ENCODE results near the gene FIS1. TPM values are rescaled to one million over a fixed set of nuclear protein-coding genes. Genes with fewer than 3 reads are reported as not detected.
A peak's percentile ranks its signal among the peaks of the same experiment; 100 is the strongest.

The FIS1 gene
- total RNA-seq, 1 experiment from 2014 or later: 124 TPM

- peak overlapping the region in 1 of 3 experiments; percentile 74; a peak in 2 of 7 replicates for H3K27ac Mint-ChIP-seq
- Histone ChIP-seq H3K79me1 (ENCODE audit: insufficient read depth, low read depth, low read length, poor library complexity, severe bottlenecking) (no peaks in the 10 kb centered on the region), H3K4me1 (ENCODE audit: insufficient read depth, low read length) (no peaks in the 10 kb centered on the region), H2BK120ac (ENCODE audit: low read depth, low read length, poor library complexity, severe bottlenecking) (no peak overlapping the region), H2AK5ac (ENCODE audit: insufficient read length, low read length) (no peak overlapping the region), H3K23ac (ENCODE audit: insufficient read length, low read depth, low read length) (no peak overlapping the region), H3K9ac (ENCODE audit: extremely low read depth, insufficient read length, low read length) (no peak overlapping the region), H3K79me2 (ENCODE audit: insufficient read depth, low read length) (no peaks in the 10 kb centered on the region), H2AFZ (ENCODE audit: low read length) (no peak overlapping the region), H3K27me3 (ENCODE audit: insufficient read depth, low read length) (no peaks in the 10 kb centered on the region), H3K18ac (ENCODE audit: insufficient read length, low read depth, low read length) (no peak overlapping the region), H4K20me1 (ENCODE audit: control insufficient read depth, insufficient read depth, insufficient read length) (no peaks in the 10 kb centered on the region), H3K4me2 (ENCODE audit: insufficient read depth, insufficient read length, low read length) (no peak overlapping the region), H3K56ac (ENCODE audit: insufficient read length, low read depth, low read length) (no peak overlapping the region), H3T11ph (ENCODE audit: low read length) (no peak overlapping the region), H3K14ac (ENCODE audit: insufficient read depth, low read length) (no peak overlapping the region), H2BK5ac (ENCODE audit: insufficient read length, low read length) (no peak overlapping the region), H2BK12ac (ENCODE audit: insufficient read length, low read depth, low read length) (no peak overlapping the region), H3K27ac (ENCODE audit: insufficient read length, low read depth, low read length) (no peak overlapping the region), H3K23me2 (ENCODE audit: insufficient read length, low read depth, low read length, poor library complexity, severe bottlenecking) (no peaks in the 10 kb centered on the region), H4K5ac (ENCODE audit: insufficient read length, low read depth, low read length) (no peak overlapping the region), H4K8ac (replicated peaks; ENCODE audit: insufficient read length, low read depth, low read length) (no peak overlapping the region), H3K9me3 (ENCODE audit: control insufficient read depth, low read depth, low read length) (no peaks in the 10 kb centered on the region), H4K91ac (ENCODE audit: insufficient read length, low read depth, low read length) (no peak overlapping the region), H3K4ac (ENCODE audit: low read depth, low read length) (no peak overlapping the region), H2BK20ac (ENCODE audit: low read depth, low read length, poor library complexity, severe bottlenecking) (no peak overlapping the region), H2BK15ac (ENCODE audit: low read depth, low read length) (no peak overlapping the region)
- WGBS (ENCODE audit: extremely low coverage, insufficient read length, low lambda C conversion rate): no CpG with 5 or more reads among the region's 24 CpGs
- no peak overlapping the region; a peak in 1 of 5 replicates for H3K4me3 Mint-ChIP-seq
- peaks cover 4 to 5% of the 10 kb centered on the region in 2 experiments for H3K4me1 Mint-ChIP-seq
- no peak for TF ChIP-seq CTCF (conservative IDR thresholded peaks at IDR 0.05)
- no peak for DNase-seq
- no peaks in the 10 kb centered on the region; the same call in 1 of the 2 replicates for H3K27me3 Mint-ChIP-seq (ENCODE audit: low read depth)
- peaks cover 2 to 6% of the 10 kb centered on the region in 2 experiments; a peak in 3 of 5 replicates for H3K9me3 Mint-ChIP-seq
- H3K36me3 Mint-ChIP-seq (ENCODE audit: insufficient read depth in 1 of 3, low read depth in 3 of 3): peaks cover 0 to 3% (median 2%) of the 10 kb centered on the region in 3 experiments; a peak in 3 of 7 replicates
Measured at GRCh38 chr7:101278461-101279292, 33.8 kb upstream of the FIS1 start.

All from H9 (cell line).